Muscle of back (tissue), 11 donors: ENCODE results near the gene TAF10. TPM values are rescaled to one million over a fixed set of nuclear protein-coding genes. Genes with fewer than 3 reads are reported as not detected.

Experiments
- DNase-seq, 3 donors: peaks; one replicate each; pipeline versions ENCODE4 v3.0.0 to v3.0.0-alpha.2; 2013
- polyA plus RNA-seq, 10 donors: library from polyadenylated mRNA; unstranded; fragments of 120-200 nt; gene quantifications; one replicate each; pipeline ENCODE4 v1.2.1, GENCODE V29; 2013; ENCODE audit not compliant: insufficient read length in 10 of 10

TAF10 gene
- polyA plus RNA-seq, 10 donors, result 96.4 to 127 (median 108) TPM

DNA sequence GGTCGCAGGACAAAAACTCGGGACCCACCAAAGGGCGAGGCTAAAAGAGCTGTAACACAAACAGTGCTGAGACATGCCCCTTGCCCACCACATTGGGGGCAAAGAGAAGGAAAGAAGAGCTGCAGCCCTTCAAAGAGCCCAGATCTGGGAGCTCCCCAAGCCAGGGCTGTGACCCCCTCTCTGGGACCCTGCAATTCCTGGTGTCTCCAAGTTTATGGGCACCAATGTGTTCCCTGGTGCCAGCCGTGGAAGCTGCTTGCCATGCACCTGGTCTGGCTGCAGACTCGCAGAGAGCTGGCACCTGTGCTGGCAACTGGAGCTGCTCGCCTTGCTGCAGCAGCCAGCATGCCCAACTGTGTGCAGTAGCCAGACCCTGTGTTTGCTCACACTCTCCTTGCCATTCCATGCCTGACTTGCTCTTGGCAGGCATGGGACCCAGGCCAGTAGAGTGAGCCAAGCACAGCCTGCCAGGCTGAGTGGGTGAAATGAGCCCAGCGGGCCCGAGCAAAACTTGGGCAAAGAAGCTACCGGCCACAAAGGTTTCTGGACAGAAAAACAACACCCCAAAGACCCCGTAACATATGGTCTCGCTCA, 24.6 kb downstream of the TAF10 start:
- no peak for DNase-seq

DNA sequence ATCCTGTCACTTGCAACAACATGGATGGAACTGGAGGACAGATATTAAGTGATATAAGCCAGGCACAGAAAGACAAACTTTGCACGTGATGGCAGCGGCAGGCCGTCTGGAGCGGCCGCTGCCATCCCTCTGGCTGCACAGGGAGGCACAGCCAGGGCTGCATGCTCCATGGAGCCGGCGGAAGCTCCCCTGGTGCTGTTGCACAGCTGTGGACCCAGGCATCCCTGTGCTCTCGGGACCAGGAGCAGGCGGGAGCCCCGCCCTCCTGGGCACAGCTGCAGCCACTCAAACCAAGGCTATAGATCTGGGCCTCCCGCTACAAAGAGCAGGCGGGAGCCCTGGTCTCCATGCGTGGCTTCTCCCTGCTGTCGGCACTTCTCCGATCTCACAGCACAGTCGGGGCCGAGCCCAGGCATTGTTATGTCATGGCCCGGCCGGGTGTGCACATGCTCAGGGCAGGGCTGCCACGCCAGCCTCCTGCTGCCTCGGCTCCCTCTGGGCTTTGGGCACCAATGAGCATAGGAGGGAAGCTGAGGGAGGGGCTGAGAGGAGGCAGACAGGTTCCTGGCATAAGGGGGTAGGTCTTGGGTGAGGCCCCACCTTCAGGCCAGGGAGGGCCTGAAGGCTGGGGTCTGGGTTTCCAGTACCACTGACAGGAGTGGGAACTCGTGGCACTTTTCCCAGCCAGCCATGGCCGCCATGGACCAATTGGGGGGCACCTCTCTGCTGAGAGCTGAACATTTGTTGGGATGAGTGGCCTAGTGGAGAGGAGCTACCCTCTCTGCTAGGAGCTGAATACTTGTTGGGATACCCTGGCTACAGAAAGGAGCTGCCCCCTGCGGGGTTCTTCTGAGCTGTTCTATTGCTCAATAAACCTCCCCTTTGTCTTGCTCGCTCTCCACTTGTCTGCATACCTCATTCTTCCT, 25.3 kb downstream of the TAF10 start:
- no peak for DNase-seq

DNA sequence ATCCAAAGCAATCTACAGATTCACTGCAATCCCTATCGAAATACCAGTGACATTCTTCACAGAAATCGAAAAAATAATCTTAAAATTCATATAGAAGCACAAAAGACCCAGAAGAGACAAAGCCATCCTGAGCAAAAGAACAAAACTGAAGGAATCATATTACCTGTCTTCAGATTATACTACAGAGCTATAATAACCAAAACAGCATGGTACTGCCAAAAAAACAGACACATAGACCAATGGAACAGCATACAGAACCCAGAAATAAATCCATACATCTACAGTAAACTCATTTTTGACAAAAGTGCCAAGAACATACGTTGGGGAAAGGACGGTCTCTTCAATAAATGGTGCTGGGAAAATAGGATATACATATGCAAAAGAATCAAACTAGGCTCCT, 27.5 kb downstream of the TAF10 start:
- DNase-seq, result no peak

DNA sequence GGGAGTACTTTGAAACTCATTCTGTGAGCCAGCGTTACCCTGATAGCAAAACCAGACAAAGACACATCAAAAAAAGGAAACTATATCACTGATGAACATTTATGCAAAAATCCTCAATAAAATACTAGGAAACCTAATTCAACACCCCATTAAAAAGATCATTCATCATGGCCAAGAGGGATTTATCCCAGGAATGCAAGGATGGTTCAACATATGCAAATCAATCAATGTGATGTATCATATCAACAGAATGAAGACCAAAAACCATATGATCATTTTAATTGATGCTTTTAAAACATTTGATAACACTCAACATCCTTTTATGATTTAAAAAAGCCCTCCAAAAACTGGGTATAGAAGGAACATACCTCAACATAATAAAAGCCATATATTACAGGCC, 28.4 kb downstream of the TAF10 start:
- no peak for DNase-seq

DNA sequence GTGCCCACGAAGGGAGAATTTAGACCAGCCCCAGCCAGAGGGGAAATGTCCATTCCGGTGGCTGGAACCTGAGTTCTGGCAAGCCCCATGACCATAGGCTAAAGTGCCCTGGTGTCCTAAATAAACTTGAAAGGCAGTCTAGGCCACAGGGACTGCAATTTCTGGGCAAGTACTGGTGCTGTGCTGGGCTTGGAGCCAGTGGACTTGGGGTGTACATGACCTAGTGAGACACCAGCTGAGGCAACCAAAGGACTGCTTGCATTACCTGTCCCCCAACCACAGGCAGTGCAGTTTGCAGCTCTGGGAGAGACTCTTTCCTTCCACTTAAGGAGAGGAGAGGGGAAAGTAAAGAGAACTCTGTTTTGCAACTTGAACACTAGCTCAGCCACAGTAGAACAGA, 32.3 kb downstream of the TAF10 start:
- DNase-seq, result no peak

DNA sequence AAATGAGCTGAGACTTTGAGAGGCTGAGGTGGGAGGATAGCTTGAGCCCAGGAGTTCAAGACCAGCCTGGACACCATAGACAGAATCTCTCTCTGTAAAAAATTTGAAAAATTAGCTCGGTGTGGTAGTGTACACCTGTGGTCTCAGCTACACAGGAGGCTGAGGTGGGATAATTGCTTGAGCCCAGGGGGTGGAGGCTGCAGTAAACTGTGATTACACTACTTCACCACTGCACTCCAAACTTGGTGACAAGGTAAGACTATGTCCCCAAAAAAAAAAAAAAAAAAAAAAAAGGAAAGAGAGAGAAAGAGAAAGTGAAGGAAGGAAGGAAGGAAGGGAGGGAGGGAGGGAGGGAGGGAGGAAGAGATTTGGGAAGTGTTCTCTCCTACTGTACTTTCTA, 33.9 kb downstream of the TAF10 start:
- no peak for DNase-seq

DNA sequence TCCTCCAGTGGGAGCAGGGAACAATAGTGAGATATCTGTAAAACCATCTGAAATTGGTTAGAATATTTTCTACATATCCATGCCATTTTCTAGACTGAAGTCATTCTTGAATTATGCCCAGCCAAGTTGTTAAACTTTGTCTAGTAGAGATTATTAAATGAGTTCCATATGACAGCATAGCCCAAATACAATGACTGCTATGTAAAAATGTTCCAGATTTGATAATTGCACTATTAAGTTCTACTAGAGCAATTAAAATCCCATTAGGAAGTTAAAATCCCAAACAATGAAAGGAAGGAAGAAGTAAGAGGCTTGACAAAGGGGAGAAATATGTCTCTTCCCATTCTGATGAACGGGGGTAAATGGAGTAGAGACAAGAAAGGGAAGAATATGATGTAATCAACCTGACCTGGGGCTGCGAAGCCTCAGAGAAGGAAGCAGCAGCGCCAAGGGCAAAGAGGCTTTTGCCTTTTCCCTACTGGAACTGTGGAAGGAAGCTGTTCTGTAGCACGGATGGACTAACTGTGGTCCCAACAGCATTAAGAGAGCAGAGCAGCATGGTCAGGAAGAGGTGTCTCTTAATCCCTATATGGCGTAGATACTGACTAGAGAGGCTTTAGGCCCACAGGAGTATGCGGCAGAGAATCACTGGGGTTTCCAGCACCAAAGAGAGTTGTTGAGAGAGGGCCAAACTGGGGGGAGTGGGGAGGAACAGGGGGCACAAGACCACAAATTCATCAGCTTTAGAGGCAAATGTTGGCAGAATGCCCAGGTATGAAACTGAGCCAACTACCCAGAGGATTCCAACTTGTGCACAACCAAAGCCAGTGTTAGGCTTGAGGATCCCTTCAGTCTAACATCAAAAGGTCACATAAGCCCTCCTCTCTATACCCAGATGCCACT, 35.3 kb downstream of the TAF10 start:
- peak; percentile 50 to 67 (median 59) for DNase-seq

DNA sequence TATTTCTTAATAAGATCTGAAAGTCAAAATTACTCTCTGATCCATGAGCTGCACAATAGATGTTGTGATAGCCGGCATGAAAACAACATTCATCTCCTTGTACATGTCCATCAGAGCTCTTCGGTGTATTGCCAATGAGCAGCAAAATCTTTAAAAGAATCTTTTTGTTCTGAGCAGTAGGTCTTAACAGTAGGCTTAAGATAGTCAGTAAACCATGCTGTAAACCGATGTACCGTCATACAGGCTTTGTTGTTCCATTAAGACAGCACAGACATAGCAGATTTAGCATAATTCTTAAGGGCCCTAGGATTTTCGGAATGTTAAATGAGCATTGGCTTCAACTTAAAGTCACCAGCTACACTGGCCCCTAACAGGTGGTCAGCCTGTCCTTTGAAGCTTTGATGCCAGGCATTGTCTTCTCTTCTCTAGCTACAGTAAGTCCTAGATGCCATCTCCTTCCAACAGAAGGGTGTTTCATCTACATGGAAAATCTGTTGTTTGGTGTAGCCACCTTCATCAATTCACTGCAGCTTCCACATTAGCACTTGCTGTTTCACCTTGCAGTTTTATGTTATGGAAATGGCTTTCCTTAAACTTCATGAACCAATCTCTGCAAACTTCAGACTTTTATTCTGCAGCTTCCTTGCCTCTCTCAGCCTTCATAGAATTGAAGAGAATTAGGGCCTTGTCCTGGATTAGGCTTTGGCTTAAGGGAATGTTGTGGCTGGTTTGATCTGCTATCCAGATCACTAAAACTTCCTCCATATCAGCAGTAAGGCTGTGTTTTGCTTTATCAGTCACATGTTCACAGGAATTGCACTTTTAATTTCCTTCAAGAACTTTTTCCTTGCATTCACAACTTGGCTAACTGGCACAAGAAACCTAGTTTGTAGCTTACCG, 37.0 kb downstream of the TAF10 start:
- DNase-seq, result no peak

DNA sequence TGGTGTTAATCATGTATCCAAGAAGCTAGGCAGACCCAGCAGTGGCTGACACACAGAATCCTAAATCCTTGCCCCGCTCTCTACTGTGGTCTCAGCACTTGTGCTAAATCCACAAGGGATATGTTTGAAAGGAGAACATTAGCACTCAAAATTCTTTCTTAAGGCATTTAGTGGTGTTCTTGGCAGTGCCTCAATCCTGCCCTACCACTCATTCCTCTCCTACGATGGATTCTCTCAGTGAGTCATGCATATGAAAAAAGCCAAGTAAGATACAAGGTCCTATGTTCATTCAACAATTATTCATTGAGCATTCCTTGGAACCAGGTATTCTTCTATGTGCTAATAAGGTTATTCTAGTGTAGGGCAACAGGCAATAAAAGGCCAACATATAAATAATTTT, 39.8 kb downstream of the TAF10 start:
- peak in 1 of 3 donors; percentile 47 for DNase-seq

DNA sequence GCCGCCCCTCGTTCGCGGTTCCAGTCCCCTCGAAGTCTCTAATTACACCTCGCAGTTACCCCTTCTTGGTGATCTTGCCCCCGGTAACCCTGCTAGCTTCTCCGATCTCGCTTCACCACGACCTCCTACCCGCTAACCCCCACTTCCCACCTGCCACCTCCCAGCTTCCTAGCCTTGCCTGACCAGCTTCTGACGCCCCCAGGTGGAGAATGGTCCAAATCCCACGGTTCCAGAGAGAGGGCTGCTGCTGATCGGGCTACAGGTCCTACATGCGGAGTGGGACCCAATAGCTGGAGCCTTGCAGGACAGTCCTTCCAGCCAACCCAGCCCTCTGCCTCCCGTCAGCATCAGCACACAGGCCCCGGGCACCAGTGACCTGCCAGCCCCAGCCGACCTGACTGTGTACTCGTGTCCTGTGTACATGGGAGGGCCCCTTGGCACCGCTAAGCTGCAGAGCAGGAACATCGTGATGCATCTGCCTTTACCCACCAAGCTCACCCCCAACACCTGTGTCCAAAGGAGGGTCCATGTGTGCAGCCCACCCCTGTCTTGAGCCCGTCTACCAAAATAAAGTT, 40.5 kb downstream of the TAF10 start:
- DNase-seq, result no peak

DNA sequence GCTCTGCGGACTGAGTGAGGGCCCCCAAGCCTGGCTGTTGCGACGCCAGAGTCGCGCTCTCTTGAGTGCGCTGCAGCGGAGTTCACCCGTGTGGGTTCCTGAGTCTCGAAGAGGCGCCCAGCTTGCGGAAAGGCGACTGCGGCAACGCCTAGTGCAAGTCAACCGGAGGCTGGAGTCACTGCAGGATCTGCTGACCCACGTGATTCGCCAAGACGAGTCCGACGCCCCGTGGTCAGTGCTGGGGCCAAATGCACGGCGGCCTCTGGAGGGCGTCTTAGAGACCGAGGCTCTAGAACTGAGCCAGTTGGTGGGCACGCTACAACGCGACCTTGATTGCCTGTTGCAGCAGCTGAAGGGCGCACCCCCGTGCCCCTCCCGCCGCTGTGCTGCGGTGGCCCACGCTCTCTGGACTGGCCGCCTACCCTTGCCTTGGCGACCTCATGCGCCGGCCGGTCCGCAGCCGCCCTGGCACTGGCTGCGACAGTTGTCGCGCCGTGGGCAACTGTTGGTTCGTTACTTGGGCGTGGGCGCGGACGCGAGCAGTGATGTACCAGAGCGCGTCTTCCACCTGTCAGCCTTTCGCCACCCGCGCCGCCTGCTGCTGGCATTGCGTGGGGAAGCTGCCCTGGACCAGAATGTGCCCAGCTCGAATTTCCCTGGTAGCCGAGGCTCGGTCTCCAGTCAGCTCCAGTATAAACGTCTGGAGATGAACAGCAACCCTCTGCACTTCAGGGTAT, 41.2 kb downstream of the TAF10 start:
- peak in 2 of 3 donors; percentile 12 to 14 for DNase-seq

DNA sequence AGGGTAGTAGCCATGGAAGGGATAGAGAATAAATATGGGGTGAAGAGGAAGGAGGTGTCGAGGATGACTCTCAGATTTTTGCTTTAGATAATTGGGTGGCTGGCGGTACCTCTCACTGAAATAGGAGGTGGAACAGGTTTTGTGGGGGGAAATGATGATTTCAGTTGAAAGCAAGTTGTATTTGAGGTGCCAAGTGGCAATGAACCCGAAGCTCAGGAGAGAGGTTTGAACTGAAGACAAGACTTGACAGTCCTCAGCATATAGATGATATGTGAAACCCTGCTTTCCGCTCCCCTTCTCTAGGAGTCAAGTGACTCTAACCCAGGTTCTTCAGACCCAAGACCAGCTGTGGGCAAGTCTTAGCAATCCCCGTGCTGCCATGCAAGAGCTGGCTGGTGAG, 42.3 kb downstream of the TAF10 start:
- DNase-seq, result no peak

DNA sequence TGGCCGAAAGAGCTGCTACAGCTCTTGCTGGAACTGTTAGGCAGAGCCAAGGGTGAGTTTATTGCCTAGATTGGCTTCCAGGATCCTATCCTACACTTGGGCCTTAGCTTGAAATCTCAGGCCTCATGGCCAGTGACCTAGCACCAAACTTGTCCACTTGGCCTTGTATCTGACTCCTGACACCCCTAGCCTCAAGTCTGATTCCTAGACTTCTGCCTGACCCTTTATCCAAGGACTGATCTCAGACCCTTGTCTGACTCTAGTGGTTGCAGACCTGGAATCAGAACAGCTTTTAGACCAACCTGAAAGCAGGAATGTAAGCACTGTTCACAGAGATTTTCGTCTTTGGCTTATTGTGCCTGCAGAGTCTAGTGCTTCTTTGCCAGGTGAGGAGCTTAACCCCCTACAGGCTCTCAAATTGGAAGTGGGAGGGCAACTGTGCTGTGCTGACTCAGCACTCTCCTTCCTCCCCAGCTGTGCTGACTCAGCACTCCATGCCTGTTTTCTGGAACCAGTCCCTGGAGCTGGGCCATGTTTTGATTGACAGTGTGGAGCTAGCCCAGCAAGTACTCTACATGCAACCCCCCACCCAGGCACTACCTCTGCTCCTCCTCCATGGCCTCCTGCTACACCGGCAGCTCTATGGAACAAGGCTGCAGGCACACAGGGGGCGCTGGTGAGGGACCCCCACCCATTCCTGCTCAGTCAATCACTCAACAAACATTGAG, 43.7 kb downstream of the TAF10 start:
- DNase-seq, result peak; percentile 67 to 80 (median 68)

DNA sequence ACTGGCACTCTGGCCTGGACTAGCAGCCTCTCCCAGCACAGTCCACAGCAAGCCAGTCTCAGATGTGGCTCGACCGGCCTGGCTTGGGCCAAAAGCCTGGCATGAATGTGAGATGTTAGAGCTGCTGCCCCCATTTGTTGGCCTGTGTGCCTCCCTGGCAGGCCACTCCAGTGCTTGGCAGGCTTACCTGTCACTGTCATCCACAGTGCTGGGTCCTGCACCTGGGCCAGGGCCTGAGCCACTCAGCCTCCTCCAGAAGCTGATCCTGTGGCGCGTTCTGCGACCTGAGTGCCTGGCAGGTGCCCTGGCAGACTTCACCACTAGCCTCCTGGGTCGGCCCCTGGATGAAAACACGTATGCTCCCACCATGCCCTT, 44.7 kb downstream of the TAF10 start:
- DNase-seq, result no peak

DNA sequence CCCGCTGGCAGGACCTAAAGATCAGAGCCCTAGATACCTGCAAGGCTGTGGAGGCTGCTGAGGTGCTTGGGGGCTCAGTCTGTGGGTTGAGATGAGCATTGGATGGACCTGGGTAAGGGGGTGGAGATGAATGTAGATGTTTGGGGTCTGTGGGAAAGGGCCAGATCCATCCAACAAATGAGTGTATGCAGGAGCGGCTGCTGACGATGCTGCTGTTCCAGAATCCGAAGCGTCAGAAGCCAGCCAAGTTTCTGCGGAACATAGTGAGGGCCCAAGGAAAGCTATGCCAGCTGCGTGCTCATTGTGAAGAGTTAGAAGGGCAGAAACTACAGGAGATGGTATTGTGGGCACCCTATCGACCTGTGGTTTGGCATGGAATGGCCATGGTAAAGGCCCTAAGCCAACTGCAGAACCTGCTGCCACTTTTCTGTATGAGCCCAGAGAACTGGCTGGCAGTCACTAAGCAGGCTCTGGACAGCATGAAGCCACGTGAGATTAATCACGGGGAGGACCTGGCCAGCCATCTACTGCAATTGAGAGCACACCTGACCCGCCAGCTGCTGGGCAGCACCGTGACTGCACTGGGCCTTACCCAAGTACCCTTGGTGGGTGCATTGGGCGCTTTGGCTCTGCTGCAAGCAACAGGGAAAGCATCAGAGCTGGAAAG, 45.2 kb downstream of the TAF10 start:
- DNase-seq, result no peak

DNA sequence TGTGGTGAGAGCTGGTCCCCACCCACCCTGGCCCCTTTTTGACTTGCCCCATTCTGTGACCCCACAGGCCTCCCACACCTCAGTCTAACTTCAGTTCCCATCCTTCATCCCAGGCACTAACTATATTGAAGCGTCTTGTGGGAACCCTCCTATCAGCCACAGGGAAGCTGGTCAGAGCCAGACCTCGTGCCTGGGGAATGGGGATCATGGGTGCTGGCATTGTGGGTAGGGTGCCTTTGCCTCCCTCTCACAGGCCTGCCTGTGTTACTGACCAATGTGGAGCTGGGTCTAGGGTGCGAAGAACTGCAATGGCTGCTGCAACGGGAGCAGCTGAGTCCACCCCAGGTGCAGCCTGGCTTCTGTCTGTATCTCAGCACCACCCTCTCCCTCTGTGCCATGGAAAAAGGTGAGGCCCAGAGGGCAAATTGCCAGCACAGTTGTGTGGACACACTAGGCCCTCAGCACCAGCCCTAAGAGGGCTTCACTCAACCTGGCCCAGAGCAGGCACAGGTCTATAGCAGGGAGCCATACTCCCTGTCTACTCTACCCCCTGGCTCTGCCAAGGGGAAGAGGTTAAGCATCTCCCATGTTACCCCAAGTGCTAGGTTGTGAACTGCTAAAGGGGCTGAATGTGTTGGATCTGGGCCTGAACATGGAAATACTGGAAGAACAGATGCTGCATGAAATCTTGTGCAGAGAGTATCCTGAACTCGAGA, 45.9 kb downstream of the TAF10 start:
- DNase-seq, result no peak

DNA sequence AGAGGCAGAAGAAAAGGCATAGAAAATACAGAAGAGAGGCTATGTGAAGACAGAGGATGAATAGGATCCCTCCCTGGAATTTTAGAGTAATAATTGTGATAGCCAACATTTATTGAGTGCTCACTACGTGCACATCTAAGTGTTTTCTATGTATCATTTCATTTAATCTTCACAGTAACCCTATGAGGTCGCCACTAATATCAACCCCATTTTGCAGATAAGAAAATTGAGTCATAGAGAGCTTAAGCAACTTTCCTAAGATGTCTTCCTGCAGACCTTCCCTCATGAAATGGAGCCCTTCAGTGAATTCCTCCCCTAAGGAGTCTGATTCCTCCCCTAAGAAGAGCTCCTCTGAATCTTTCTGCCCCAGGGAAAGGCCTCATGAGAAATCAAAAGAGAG, 46.7 kb downstream of the TAF10 start:
- DNase-seq, result no peak

DNA sequence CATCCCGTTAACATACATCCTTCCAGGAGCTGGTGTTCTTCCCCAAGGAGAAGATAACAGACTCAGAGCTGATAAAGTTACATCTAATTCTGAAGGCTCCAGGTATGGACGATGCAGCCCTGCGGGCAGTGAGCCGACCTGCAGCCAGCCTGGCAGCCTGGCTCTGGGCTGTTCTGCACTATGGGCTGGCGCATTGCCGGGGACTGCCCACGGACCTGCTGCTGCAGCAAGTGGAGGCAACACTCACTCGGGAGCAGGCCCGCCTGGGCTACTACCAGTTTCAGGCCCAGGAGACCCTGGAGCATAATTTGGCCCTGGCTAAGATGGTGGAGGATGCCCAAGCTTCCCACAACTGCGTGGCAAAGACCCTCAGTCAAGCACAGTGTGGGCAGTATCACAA, 48.3 kb downstream of the TAF10 start:
- no peak for DNase-seq
